IPS DF 4.7 (cell line): ENCODE measurements around the gene DDX23.
"Not testable (repeated sequence)": the region's sequence is repeated elsewhere in the genome, so short reads cannot be mapped to it uniquely, and the experiment has no call there.

ENCODE experiments used
- DNase-seq: peaks from one replicate; pipeline ENCODE4 v3.0.0-alpha.2; 2013; ENCODE audit warnings: low spot score; ENCODE audit errors: extremely low read depth

The DDX23 gene

DNA sequence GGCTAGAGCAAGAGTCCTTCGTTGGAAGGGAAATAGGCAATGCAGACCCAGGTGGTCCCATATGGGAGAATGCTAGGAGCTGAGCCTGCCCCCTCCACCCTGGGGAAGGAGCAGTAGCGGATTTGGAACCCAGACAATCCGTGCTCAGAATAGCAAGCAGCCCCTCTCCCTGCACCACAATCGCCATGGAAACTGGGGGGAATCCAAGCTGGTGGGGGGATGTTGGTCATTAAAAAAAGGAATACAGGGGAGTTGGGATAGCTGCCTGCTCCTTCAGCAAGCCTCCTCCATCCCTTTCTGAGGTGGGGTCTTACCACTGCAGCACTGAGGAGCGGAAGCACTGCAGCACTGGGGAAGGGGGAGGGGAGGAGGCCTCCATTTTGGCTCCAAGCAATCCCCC lies 10.8 kb upstream of the DDX23 start:
- no peak for DNase-seq

DNA sequence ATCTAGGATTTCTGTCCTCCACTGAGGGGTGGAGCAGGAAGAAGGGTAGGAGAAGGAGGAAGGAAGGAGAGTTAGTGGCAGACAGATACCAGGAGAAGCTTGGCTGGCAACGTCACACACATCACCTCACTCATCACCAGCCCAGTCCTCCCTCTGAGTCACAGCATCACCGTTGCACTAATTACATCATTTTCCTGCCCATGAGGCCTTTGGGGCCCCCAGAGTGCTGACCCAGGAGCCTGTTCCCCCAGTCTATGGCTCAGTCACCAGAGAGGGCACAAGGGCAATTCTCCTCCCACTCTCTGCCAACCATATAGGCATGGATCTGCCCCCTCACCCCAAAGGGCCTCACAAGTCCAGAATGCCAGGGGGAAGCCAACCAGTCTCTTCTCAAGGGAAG lies 9.1 kb upstream of the DDX23 start:
- no peak for DNase-seq

DNA sequence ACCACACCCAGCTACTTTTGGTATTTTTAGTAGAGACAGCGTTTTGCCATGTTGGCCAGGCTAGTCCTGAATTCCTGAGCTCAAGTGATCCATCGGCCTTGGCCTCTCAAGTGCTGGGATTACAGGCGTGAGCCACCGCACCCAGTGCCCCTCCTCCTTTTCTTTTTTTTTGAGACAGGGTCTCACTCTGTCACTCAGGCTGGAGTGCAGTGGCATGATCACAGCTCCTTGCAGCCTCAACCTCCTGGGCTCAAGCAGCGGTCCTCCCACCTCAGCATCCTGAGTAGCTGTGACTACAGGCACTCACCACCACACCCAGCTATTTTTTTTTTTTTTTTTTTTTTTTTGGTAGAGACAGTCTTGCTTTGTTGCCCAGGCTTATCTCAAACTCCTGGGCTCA lies 8.3 kb upstream of the DDX23 start:
- DNase-seq = not testable (repeated sequence)

DNA sequence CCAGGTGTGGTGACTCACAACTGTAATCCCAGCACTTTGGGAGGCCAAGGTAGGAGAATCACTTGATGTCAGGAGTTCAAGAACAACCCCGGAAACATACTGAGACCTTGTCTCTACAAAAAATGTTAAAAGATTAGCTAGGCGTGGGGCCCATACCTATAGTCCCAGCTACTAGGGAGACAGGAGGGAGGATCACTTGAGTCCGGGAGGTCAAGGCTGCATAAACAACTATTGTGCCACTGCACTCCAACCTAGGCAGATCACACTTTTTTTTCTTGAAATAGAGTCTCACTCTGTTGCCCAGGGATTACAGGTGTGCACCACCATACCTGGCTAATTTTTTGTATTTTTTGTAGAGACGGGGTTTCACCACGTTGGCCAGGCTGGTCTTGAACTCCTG lies 7.6 kb upstream of the DDX23 start:
- DNase-seq = no peak

DNA sequence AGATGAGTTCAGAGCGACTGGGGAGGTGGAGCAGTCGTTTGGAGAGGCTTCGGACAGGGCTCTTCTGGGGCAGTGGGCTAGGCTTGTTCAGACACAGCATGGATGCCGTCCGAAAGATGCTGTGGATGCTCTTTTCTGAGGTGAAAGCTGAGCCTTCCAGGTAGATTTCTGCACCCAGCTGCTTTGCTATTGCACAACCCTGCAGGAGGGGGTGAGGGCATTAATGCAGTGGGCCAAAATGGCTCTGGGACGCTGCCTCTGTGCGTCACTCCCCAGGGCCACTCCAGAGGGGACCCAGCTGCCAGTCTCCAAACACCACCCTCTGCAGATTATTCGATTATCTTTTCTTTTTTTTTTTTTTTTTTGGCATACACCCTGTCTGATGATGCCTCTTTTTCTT lies 6.1 kb upstream of the DDX23 start:
- DNase-seq = no peak

DNA sequence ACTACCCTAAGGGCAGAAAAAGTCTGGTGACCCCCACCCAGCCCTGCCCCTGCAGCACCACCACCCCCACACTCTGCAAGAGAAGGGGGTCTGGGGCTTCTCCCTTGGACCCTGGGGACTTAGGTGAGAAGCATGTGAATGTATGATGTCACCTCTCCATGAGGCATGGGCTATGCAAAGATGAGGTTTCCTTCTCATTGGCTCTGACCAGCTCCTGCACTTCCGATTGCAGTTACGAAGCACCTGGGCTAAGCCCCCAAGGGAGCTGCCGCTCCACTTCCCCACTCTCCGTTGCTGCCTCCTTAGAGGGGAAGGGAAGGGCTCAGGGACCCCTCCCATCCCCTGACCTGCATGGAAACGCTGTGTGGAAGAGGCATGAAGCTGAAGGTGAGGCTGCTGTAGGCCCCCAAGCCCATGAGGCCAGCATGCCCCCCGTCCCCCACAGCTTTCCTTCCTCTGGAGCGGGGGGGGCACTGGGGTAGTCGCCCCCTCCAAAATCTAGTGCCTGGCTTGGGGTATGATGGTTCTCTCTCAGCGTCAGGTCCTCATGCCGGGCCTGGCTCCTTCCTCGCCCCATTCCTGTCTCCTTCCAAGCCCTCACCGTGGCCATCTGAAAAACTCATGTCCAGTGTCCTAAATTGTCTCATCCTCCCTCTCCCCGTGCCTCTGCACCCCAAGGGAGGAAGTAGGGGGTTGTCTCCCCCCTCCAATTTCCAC lies 5.5 kb upstream of the DDX23 start:
- DNase-seq = no peak

DNA sequence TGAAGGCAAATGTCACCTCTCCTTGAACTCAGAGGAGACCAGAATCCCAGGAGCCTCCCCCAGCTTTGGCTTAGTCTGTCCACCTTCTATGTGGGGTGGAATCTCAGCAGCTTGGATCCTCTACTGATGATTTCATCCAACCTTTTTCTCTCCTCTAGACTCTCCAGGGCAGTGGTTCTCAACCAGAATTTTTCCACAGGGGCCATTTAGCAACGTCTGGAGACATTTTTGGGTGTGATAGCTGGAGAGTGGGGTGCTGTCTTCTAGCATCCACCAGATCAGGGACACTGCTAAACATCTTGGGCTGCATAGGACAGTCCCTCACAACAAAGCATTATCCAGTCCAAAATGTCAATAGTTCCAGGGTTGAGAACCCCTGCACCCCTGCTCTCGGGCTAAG lies 4.4 kb upstream of the DDX23 start:
- no peak for DNase-seq

DNA sequence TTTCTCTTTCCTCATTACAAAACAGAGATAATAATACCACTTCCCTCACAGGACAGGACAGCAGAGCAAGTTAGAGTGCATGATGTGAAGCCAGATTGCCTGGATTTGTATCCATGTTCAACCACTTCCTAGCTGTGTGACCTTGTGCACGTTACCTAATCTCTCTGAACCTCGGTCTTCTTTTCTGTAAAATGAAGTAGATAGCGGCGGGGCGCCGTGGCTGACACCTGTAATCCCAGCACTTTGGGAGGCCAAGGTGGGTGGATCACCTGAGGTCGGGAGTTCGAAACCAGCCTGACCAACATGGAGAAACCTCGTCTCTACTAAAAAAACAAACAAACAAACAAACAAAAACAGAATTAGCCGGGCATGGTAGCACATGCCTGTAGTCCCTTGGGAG lies 3.0 kb upstream of the DDX23 start:
- not testable (repeated sequence) for DNase-seq

DNA sequence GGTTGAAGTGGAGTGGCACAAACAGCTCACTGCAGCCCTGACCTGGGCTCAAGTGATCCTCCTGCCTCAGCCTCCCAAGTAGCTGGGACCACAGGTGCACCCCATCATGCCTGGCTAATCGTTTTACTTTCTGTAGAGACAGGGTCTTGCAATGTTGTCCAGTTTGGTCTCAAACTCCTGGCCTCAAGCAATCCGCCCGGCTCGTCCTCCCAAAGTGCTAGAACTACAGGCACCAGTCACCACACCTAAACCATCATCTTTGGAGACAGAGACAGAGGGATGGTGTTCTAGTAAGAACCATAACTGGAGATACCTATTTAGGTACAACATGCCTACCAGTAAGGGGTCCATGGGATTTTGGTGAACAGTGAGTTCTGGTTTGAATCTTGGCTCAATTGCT lies 2.5 kb upstream of the DDX23 start:
- no peak for DNase-seq

DNA sequence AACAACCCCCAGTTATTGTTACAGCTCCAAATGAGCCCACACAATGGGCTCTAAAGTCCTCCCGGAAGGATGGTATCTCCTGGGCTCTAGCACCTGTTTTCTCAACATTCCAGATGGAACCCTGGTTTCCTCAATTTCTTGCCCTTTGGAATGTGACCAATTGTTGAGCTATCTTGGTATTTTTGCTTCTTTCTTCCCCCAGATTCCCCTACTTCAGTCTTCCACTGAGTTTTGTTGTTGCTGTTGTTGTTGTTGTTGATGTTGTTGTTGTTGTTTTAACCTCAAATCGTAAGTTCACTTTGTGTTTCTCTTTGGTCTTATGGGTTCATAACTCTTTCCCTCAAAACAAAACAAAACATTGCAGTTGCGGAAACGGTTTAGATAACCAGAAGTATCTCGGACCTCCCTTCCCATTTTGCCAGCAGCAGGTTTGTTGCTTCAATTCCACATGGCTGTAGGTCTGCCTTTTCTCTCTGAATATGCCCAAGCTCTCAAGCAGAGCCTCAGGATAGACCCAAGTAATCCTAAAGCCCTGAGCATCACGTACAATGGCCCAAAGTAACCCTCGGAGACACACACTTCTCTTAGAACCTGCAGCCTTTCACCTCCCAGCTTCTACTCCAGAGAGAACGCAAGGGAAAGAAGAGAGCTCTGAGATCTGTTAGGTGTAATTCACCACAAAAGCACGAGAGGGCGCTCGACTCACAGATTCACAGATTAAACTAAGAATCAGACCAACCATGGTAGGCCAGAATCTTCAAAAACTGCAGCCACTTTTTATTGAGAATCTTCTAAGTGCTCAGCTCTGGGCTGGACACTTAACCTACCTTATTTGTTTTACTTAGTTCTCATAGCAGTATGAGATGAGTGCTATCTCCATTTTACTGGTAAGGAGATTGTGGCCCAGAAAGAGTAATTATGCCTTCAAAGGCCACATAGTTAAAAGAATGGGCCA lies 1.0 kb upstream of the DDX23 start:
- DNase-seq = no peak

DNA sequence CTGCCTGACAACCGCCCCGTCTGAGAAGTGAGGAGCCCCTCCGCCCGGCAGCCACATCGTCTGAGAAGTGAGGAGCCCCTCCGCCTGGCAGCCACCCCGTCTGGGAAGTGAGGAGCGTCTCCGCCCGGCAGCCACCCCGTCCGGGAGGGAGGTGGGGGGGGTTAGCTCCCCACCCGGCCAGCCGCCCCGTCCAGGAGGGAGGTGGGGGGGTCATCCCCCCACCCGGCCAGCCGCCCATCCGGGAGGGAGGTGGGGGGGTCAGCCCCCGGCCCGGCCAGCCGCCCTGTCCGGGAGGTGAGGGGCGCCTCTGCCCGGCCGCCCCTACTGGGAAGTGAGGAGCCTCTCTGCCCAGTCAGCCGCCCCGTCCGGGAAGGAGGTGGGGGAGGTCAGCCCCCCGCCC lies 9.9 kb downstream of the DDX23 start:
- not testable (repeated sequence) for DNase-seq

DNA sequence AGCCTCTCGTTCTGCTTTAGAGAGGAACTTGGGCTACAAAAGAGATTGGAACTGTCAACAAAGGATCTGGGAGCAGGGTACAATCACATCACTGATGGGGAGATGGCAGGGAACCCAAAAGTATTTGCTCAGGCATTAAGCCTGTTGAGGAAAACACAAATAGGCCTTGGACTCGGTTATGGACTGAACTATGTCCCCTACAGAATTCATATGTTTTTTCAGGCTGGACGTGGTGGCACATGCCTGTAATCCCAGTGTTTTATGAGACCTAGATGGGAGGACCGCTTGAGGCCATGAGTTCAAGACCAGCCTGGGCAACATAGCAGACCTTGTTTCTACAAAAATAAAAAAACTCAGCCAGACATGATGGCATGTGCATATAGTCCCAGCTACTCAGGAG lies 13.9 kb downstream of the DDX23 start:
- no peak for DNase-seq

DNA sequence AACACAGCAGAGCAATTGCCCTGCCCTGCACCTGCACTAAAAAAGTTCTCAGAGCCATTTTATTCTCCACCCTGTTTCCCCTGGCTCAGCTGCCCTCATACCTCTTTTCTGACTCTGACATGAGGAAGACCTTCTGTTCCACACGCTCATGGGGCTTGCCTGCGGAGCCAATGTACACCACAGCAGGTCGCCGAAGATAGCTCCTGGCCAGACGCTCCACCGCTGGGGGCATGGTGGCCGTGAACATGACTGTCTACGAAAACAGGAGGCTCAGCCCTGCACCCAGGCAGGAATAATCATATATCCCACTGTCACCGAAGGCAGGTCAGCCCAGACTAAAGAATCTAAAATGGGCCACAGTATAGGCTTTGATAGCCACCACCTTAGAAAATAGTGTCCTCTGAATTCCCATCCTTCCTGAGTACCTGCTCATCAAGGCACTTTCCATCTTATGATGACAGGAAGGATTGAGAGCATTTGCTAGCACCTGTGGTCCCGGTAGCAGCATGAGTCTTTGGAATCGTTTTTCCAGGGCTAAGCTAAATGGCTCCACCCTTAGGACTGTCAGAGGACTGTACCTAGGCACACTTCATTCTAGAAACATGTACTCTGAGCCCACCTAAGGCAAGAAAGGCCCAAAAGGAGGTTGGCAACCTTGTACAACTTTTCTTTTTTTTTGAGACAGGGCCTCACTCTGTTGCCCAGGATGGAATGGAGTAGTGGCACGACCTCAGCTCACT lies 19.5 kb downstream of the DDX23 start:
- DNase-seq = no peak

DNA sequence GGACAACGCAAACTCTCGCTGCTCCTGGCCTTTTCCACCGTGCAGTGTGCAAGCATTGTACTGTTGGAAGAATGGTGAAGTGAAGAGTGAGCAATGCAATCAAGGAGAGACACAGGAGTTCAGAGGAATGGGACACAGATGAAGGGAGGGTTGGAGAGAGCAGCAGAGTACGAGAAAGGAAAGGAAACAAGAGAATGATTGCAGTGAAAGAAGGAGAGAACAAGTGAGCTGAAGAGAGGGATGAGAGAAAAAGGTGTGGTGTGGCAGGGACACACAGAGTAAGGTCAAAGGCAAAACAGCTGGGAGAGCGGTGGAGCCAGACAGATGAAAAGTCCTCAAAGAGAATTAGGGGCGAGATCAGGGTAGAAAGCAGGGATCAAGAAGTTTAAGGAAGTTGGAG lies 20.7 kb downstream of the DDX23 start:
- no peak for DNase-seq

DNA sequence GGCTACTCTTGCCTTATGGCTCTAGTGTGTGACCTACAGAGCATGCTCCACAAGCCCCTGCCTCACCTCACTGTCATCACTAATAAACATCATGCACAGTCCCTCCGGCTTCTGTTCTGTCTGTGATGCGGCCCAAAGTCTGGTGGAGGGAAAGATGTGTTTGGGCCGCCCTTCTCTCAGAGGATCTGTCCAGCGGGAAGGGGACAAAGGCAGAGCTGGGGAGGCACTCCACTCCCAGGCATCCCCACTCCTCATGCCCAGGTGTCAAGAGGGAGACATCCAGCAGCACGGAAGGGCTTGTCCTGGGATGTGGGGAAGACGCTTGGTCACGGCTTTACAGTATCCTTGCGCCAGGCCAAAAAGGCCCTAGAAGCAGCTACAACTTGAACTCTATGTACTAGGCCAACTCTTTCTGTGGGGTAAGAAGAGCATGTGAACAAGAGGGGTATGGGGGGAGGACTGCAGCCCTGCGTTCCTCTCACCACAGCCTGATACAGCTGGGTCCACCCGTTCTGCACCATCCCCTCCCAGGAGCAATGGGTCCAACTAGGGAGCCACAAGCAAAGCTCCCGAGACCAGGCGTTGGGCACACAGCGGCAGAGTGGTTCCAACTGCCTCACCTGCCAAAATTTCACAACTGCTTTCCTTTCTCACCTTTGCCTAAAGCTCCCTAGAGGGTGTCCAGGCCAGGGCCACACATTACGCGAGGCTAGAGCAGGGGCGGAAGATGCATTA lies 23.0 kb downstream of the DDX23 start:
- DNase-seq = no peak

DNA sequence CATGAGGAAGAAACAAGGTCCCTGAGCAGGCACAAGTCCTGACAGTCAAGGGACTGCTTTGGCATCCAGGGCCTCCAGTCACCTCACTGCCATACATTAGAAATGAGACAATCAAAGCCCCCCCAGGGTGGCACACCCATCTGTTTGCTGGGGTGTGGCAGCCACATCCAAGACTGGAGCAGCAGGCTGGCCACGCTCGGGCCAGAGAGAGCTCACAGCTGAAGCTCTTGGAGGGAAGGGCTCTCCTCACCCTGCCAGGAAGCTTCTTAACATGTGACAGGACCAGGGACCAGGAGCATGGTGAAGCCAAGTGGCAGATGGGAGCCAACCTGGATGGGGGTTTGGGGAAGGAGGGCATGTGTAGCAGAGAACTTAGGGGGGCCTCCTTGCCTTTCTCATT lies 23.7 kb downstream of the DDX23 start:
- no peak for DNase-seq

DNA sequence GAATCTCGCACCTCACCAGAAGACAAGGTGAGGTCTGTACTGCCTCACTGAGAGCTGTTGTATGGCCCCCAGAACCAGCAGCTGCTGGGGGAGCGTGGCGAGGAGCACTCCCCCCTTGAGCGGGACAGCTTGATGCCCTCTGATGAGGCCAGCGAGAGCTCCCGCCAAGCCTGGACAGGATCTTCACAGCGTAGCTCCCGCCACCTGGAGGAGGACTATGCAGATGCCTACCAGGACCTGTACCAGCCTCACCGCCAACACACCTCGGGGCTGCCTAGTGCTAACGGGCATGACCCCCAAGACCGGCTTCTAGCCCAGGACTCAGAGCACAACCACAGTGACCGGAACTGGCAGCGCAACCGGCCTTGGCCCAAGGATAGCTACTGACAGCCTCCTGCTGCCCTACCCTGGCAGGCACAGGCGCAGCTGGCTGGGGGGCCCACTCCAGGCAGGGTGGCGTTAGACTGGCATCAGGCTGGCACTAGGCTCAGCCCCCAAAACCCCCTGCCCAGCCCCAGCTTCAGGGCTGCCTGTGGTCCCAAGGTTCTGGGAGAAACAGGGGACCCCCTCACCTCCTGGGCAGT lies 24.4 kb downstream of the DDX23 start:
- no peak for DNase-seq

DNA sequence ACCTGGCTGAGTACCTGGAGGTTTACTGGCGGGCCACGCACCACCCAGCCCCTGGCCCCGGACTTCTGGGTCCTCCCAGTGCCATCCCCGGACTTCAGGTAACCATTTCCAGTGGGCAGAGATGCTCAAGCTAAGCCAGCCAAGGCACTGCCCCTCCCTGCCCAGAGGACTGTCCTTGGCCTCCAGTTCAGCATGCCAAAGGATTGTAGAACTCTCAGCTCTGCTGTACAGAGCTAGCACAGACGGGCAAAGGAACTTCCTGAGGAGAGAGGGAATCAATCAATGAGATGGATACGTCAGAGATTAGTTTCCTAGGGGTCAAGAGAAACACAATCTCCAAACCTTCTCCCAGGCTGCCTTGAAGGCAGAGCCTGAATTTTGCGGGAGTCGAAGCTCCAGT lies 24.9 kb downstream of the DDX23 start:
- no peak for DNase-seq

DNA sequence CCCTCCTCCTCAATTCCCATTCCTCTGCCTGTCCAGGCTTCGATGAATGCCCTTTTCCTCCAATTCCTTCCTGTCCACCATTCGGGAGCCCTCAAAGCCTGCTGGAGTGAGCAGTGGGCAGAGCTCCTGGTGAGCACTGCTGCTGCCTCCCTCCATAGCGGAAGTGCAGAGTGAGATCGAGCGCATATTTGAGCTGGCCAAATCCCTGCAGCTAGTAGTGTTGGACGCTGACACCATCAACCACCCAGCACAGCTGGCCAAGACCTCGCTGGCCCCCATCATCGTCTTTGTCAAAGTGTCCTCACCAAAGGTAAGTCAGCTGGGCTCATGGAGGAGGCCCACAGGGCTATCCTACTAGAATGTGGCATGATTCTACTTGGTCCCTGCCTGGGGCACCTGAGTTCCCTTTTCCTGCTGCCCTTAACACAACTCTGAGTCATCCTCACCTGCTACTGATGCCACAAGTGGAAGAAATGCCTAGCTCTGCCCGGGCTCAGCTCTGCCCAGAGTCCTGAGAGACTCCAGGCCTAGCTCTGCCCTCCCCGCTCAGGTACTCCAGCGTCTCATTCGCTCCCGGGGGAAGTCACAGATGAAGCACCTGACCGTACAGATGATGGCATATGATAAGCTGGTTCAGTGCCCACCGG lies 25.6 kb downstream of the DDX23 start:
- no peak for DNase-seq

DNA sequence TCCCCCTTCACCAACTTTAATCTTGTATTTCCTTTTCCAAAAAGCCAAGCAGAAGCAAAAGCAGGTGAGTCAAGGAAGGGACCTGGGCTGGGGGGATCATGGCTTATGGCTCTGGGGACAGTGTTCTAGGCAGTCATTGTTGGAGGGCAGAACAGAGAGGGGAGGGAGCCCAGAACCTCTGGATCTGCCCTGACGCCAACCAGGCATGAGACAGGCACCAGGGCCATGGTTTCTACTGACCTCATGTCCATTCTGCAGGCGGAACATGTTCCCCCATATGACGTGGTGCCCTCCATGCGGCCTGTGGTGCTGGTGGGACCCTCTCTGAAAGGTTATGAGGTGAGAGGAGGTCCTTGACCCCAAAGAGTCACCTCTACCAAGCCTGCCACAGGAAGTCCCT lies 27.1 kb downstream of the DDX23 start:
- no peak for DNase-seq

DNA sequence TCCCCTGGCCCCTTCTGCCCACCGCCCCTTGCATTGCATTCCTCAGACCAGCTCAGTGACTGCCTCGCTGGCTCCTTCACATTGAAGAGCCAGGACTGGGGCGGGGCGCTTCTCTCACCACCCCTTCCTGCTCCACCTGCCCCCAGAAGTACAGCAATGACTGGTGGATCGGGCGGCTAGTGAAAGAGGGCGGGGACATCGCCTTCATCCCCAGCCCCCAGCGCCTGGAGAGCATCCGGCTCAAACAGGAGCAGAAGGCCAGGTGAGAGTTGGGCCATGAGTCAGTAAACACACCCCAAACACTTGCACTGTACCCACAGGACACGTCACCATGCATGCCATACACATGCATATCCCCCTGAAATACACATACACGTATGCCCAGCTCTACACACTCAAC lies 27.9 kb downstream of the DDX23 start:
- DNase-seq = no peak
